B cell (primary cell): Measurements from ENCODE around the gene ESYT2. TPM values are rescaled to one million over a fixed set of nuclear protein-coding genes. Genes with fewer than 3 reads are reported as not detected.

ENCODE experiments used
- ATAC-seq: fragments of 200-7000 bp; cut with Tn5 transposase; one replicate; pipeline ENCODE4 v1.10.0; 2021; ENCODE audit warnings: low read depth, mild to moderate bottlenecking, moderate number of reproducible peaks, moderate library complexity
- CTCF ChIA-PET: fragments of 350-600 bp; sonication (Branson Sonifier 250); formaldehyde crosslinking; loops from one replicate; lab custom pipeline; 2021; ENCODE audit warnings: antibody characterized with exemption, inconsistent platforms; lab: Charles Lee
- POLR2A ChIA-PET: fragments of 350-600 bp; sonication (Branson Sonifier 250); formaldehyde crosslinking; loops from one replicate; lab custom pipeline; 2021; ENCODE audit warnings: antibody characterized with exemption; lab: Charles Lee
- DNase-seq: peaks from one replicate; pipeline ENCODE4 v3.0.0; 2013
- H2AFZ ChIP-seq: 2 replicates; pipeline ENCODE4 v1.6.1; 2012; ENCODE audit warnings: mild to moderate bottlenecking, low read depth, low read length; ENCODE audit not compliant: insufficient read depth, poor library complexity, severe bottlenecking
- H3K27ac ChIP-seq, 2 donors: 1 replicate in 1 of 2; 2 replicates in 1 of 2; pipeline ENCODE4 v1.5.1; 2012 to 2013; ENCODE audit warnings: low read length in 2 of 2, mild to moderate bottlenecking in 2 of 2, moderate library complexity in 1 of 2
- H3K27me3 ChIP-seq, 4 experiments: fragments of 200-600 bp in 1 of 4; sonication (generic) in 1 of 4; replicated peaks in 1 of 4; 1 replicate in 2 of 4; 2 replicates in 2 of 4; pipeline versions ENCODE4 v1.6.1 to v1.7.0; 2013 to 2016; ENCODE audit warnings: low read length in 3 of 4, mild to moderate bottlenecking in 2 of 4, mixed read lengths in 1 of 4, moderate library complexity in 1 of 4; ENCODE audit not compliant: insufficient read depth in 4 of 4, control insufficient read depth in 3 of 4; ENCODE audit errors: control extremely low read depth in 1 of 4
- H3K36me3 ChIP-seq, 2 experiments: replicated peaks in 1 of 2; 1 replicate in 1 of 2; 2 replicates in 1 of 2; pipeline versions ENCODE4 v1.6.1 to v1.7.1; 2013; ENCODE audit warnings: low read length in 1 of 2; ENCODE audit not compliant: insufficient read depth in 2 of 2, control insufficient read depth in 1 of 2; ENCODE audit errors: control extremely low read depth in 1 of 2, extremely low read depth in 1 of 2
- H3K4me1 ChIP-seq, 2 donors: fragments of 200-600 bp in 1 of 2; sonication (generic) in 1 of 2; 1 replicate in 1 of 2; 2 replicates in 1 of 2; pipeline versions ENCODE4 v1.5.1 to v1.6.1; 2013 to 2017; ENCODE audit warnings: low read length in 2 of 2; ENCODE audit not compliant: control insufficient read depth in 2 of 2, insufficient read depth in 2 of 2
- H3K4me2 ChIP-seq: replicated peaks from 2 replicates; pipeline ENCODE3; 2012; ENCODE audit warnings: mild to moderate bottlenecking, low read depth, low read length; ENCODE audit not compliant: poor library complexity, severe bottlenecking
- H3K4me3 ChIP-seq, 5 experiments: fragments of 200-600 bp in 1 of 5; sonication (generic) in 1 of 5; 1 replicate in 3 of 5; 2 replicates in 2 of 5; pipeline versions ENCODE4 v1.5.1 to v1.7.0; 2011 to 2016; ENCODE audit warnings: low read length in 4 of 5, mild to moderate bottlenecking in 4 of 5, low read depth in 2 of 5, control low read depth in 1 of 5, moderate library complexity in 1 of 5; ENCODE audit not compliant: insufficient read depth in 1 of 5; ENCODE audit errors: control extremely low read depth in 1 of 5, extremely low read depth in 1 of 5
- H3K79me2 ChIP-seq: fragments of 200-600 bp; sonication (generic); one replicate; pipeline ENCODE4 v1.6.0; 2016; ENCODE audit warnings: low read length; ENCODE audit not compliant: control insufficient read depth, insufficient read depth
- H3K9ac ChIP-seq: fragments of 200-600 bp; sonication (generic); 2 replicates; pipeline ENCODE4 v1.6.1; 2017; ENCODE audit warnings: mild to moderate bottlenecking, low read length, moderate library complexity
- H3K9me3 ChIP-seq, 3 donors: one replicate each; pipeline versions ENCODE4 v1.6.1 to v1.7.1; 2013; ENCODE audit warnings: low read length in 2 of 3; ENCODE audit not compliant: control insufficient read depth in 2 of 3, insufficient read depth in 1 of 3; ENCODE audit errors: control extremely low read depth in 1 of 3
- H4K20me1 ChIP-seq: 2 replicates; pipeline ENCODE4 v1.6.0; 2012; ENCODE audit warnings: mild to moderate bottlenecking, low read length; ENCODE audit not compliant: insufficient read depth, control insufficient read depth, poor library complexity, severe bottlenecking
- H3K27ac Mint-ChIP-seq: one replicate; pipeline ENCODE4 v1.8.0; 2021; ENCODE audit warnings: mixed read lengths
- H3K27me3 Mint-ChIP-seq: one replicate; pipeline ENCODE4 v1.8.0; 2021; ENCODE audit warnings: mixed read lengths
- H3K4me1 Mint-ChIP-seq: one replicate; pipeline ENCODE4 v1.8.0; 2021; ENCODE audit warnings: mixed read lengths
- H3K4me3 Mint-ChIP-seq: one replicate; pipeline ENCODE4 v1.8.0; 2021; ENCODE audit warnings: mixed read lengths
- H3K9me3 Mint-ChIP-seq: one replicate; pipeline ENCODE4 v1.8.0; 2022; ENCODE audit warnings: mixed read lengths; ENCODE audit not compliant: insufficient read depth
- CTCF ChIP-seq: fragments of 200-600 bp; IDR thresholded peaks from one replicate; pipeline ENCODE4 v1.8.0; 2022; ENCODE audit warnings: antibody characterized with exemption, mild to moderate bottlenecking
- EZH2 ChIP-seq: IDR thresholded peaks from 2 replicates; pipeline ENCODE4 v1.6.1; 2012; ENCODE audit warnings: borderline replicate concordance, low read depth, mild to moderate bottlenecking, moderate library complexity, low read length; ENCODE audit not compliant: insufficient read depth, poor library complexity, severe bottlenecking
- WGBS: methylation state at CpG from one replicate; pipeline ENCODE4 v1.1.5; 2013; ENCODE audit warnings: missing lambda C conversion rate; ENCODE audit not compliant: insufficient coverage; 5-methylcytosine and 5-hydroxymethylcytosine counted together
- intact Hi-C: fragments of 100-400 bp; cut with micrococcal nuclease; formaldehyde crosslinking; loops from one replicate; pipeline ENCODE4 v1.10.0; 2022
- polyA plus RNA-seq: library from polyadenylated mRNA; depleted of rRNA; stranded (reverse); fragments of >200 nt; gene quantifications from 2 replicates; pipeline ENCODE4 v1.2.3, GENCODE V29; 2012
- total RNA-seq, 2 donors: library from RNA; stranded (reverse); fragments of 120-200 nt in 1 of 2; gene quantifications; 1 replicate in 1 of 2; 2 replicates in 1 of 2; pipeline versions ENCODE4 v1.2.3 to v1.2.4, GENCODE V29; 2013 to 2022

ESYT2 gene
- total and polyA plus RNA-seq, 2 donors (not counting 1 experiment from before 2014, with no cell fraction given) = 12.0 to 34.2 TPM

- H4K20me1 ChIP-seq = no peaks in the 10 kb centered on the region
- no peak overlapping the region for H3K9ac ChIP-seq
- Mint-ChIP-seq H3K4me1 (no peaks in the 10 kb centered on the region), H3K9me3 (no peaks in the 10 kb centered on the region), H3K27ac (no peak overlapping the region), H3K27me3 (no peaks in the 10 kb centered on the region), H3K4me3 (no peak overlapping the region)
- ATAC-seq = no peak
- H3K4me3 ChIP-seq = no peak overlapping the region
- no peak overlapping the region for H3K4me2 ChIP-seq
- TF ChIP-seq EZH2 = no peak
- TF ChIP-seq CTCF = no peak
- WGBS = 95% methylated on average over 3 of the region's 4 CpGs
- no peaks in the 10 kb centered on the region for H3K4me1 ChIP-seq
- no peaks in the 10 kb centered on the region for H3K79me2 ChIP-seq
- CTCF ChIA-PET = no interaction called here
- no peak overlapping the region for H2AFZ ChIP-seq
- no peaks in the 10 kb centered on the region for H3K27me3 ChIP-seq
- peaks cover under 1 to 69% of the 10 kb centered on the region in 2 experiments for H3K36me3 ChIP-seq
- DNase-seq = no peak
- intact Hi-C loops = no loop called here
- POLR2A ChIA-PET = no interaction called here
- no peak overlapping the region for H3K27ac ChIP-seq
- no peaks in the 10 kb centered on the region for H3K9me3 ChIP-seq
Observed at GRCh38 chr7:158744070-158744469, 85.2 kb downstream of the ESYT2 start.

DNA sequence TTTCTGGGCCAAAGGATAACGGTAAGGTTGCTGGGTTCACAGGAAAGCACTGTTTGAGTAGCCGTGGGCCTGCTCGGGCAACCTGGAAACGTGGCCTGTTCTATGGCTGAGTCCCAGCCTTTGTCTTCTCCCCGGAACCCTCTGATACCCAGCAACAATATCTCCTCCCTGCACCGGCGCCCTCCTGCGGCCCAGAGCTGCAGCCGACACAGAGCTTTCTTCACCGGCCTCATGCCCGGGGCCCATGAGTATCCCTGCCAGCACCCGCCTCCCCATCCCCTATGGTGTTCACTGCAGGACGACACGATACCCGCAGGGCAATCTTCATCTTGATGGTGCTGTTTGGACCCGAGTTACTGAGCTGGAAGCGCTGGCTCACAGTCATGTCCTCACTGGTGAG, 86.1 kb downstream of the ESYT2 start:
- POLR2A ChIA-PET = no interaction called here
- Mint-ChIP-seq H3K27me3 (no peaks in the 10 kb centered on the region), H3K4me1 (no peaks in the 10 kb centered on the region), H3K27ac (no peak overlapping the region), H3K4me3 (no peak overlapping the region), H3K9me3 (no peaks in the 10 kb centered on the region)
- 97% methylated on average over 17 of the region's 17 CpGs for WGBS
- Histone ChIP-seq H3K79me2 (no peaks in the 10 kb centered on the region), H3K27ac (no peak overlapping the region), H3K9me3 (no peaks in the 10 kb centered on the region), H3K9ac (no peak overlapping the region), H3K27me3 (no peaks in the 10 kb centered on the region), H2AFZ (no peak overlapping the region), H3K4me1 (no peaks in the 10 kb centered on the region), H3K4me3 (no peak overlapping the region), H4K20me1 (no peaks in the 10 kb centered on the region), H3K4me2 (no peak overlapping the region), H3K36me3 (peaks cover 2 to 72% of the 10 kb centered on the region in 2 experiments)
- ATAC-seq (no peak), DNase-seq (no peak)
- intact Hi-C loops = no loop called here
- TF ChIP-seq EZH2 = no peak
- TF ChIP-seq CTCF = no peak
- CTCF ChIA-PET = no interaction called here
